ENCODE results near the gene ZSCAN10. TPM values are rescaled to one million over a fixed set of nuclear protein-coding genes. Genes with fewer than 3 reads are reported as not detected.
"Not testable (repeated sequence)": the region's sequence is repeated elsewhere in the genome, so short reads cannot be mapped to it uniquely, and the experiment has no call there.

The ZSCAN10 gene
- not detected for total RNA-seq
- long read RNA-seq, result 0 reads

DNA sequence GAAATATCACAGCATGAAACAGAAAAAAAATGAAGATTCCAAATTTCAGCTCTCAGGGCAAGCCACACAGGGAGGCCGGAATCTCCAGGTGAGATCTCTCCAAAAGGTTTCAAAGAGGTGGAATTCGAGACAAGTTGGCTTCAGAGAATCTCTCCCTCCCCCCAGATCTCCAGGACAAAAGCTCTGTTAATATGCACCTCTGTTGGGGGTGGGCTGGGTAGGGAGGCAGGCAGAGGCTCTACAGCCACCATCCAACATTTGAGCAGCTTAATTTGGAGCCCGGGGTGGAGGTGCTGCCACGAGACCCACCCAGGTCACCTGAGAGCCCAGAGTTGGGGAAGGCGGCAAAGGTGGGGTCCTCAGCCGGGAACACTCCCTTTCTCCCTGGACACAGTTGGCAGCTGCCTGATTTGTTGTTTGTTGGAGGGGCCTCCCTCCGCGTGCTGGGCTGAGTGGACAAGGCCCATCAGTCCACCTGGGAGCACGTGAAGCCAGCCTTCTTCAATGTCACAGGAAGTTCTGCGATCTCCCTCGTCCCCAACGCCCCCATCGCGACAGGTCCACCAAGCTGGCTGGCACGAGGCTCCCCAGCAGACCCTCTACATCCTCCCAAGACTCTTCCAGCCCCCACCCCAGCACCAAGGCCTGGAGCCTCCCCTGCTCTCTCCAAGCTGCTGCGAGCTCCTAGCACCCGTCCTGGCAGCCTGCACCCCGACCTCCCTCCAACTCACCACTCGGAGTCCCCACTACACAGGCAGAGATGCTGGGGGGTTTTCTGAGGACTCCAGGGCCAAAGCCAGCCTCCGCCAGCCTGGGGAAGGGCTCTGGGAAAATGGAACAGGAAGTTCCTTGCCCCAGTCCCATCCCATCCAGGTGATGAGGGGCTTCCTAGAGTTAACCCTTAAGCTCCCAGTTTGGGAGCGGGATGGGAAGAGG, at the start of gene ZSCAN10:
Gene ZSCAN10 (minus strand): TSS at position 836 of the 936 bp plus-strand sequence. CDS start 6,357 bp downstream, outside the sequence.
- intact Hi-C loops (cut with DNase I), result no loop called here
- no peak for DNase-seq
- ATAC-seq (ENCODE audit: poor library complexity), result no peak

DNA sequence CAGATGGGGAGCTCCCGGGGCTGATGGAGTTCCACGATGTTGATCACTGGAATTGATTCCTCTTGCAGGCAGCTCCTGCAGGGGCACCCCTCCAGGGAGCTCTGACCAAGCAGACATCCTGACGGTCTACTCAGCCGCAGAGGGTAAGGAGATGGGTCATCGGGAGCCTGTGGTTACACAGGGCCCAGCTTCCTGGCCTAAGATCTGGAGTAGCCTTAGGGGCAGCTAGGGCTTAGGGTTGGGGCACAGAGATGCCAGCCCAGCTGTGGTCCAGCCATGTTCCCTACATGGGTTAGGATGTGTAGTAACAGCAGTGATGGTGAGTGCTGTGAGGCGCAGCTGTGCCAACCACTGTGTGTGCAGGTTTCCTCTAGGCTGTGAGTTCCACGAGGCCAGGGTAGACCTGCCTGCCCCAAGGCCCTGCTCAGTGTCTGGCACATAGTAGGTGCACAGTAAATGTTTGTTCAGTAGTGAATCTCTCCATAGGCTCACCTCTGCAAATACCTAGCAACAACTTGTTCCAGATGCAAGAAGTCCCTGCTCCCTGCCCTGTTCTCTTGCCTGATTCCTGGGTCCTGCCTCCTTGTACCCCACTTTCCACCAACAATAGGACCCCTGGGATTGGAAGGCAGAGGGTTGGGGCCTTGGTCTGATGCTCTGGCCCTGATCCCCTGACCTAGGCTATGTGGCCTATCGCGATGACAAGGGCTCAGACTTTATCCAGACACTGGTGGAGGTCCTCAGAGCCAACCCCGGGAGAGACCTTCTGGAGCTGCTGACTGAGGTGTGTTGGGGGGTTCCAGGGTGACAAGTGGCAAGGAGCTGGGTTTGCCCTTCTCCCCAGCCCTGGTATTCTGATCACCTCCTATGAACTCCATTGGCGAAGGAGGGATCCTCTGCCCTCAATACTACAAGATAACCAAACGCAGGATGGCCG, 49.4 kb upstream of the ZSCAN10 start:
- intact Hi-C loops (cut with DNase I), result no loop called here
- ATAC-seq (ENCODE audit: poor library complexity) (no peak), DNase-seq (no peak)

DNA sequence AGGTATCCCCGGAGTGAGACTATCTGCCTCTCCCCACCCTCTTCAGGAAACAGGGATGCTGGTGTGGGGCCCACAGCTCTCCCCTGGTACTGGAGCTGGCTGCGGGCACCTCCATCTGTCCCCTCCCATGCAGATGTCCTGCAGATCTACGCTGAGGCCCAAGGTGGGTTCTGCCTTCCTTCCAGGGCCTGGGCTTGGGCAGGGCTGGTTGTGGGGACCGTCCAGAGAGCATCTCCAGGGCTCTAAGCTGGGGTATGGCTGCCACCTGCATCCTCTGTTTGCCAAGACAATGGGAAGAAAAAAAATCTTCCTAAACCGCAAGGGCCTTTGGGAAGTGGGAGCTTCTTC, 48.6 kb upstream of the ZSCAN10 start:
- DNase-seq (no peak), ATAC-seq (ENCODE audit: poor library complexity) (no peak)
- intact Hi-C loops (cut with DNase I), result no loop called here

- ATAC-seq (ENCODE audit: poor library complexity) (no peak), DNase-seq (no peak)
- intact Hi-C loops (cut with DNase I), result no loop called here
Observed at GRCh38 chr16:3147046-3147756, 48.1 kb upstream of the ZSCAN10 start.

DNA sequence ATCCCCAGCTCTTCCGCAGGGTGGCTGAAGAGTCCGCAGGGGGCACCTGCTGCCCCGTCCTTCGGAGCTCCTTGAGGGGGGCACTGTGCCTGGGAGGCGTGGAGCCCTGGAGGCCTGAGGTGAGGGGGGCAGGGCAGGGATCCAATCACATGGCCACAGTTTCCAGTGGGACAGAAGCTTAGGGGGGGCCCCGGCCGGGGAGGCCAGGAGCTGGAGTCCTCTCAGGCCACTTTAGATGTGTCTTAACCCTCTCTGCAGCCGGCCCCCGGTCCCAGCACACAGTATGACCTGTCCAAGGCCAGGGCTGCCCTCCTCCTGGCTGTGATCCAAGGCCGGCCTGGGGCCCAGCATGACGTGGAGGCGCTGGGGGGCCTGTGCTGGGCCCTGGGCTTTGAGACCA, 46.6 kb upstream of the ZSCAN10 start:
- intact Hi-C loops (cut with DNase I), result no loop called here
- ATAC-seq (ENCODE audit: poor library complexity), result no peak
- no peak for DNase-seq

DNA sequence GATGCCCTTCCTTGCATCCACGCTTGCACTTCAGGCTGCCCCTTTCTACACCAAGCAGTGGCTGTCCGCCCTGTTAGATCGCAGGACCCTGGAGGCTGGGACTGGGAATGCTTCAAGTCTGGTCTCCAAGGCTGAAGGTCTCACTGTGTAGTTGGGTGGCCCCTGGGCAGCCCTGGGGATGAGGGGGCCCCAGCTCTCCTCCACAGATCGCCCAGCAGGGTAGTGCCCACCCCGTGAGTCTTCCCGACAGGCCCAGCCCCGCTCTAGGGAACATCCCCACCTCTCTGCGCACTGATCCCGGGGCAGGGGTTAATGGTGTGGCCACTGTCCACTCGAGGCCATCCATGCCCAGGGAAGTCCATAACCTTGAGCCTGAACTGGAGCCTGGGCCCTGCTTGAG, 46.1 kb upstream of the ZSCAN10 start:
- intact Hi-C loops (cut with DNase I), result no loop called here
- no peak for ATAC-seq (ENCODE audit: poor library complexity)
- no peak for DNase-seq

- peak; percentile 25 for ATAC-seq (ENCODE audit: poor library complexity)
- DNase-seq, result no peak
- intact Hi-C loops (cut with DNase I), result no loop called here
Observed at GRCh38 chr16:3144321-3144983, 45.4 kb upstream of the ZSCAN10 start.

DNA sequence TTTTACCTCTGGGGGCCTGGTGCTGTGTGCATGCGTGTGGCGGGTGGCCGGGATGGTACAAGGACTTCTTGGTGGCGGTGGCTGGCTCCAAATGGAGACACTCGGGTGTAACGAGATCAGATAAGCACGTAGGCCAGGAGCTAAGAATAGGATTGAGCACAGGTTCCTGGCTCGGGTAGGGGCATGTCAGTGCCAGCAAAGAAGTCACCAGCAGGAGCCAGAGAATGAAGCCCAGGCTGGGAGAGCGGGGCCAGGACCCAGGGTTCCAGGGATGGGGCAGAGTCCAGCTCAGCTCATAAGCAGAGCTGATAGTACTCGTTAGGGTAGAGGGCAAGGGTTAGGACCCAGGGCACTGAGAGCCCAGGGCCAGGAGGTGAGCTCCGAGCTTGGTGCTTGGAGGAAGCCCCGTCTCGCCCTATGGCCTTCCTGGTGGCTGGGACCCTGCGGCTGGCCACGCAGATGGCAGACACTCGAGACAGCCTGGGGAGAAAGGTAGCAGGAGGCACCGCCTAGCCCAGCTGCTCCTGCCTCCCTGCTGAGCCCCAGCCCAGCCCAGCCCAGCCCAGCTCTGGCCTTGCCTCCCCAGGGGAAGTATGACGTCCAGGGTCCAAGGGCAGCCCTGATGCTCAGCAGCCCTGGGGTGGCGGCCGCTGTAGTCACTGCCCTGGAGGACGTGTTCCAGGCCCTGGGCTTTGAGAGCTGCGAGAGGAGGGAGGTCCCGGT, 44.7 kb upstream of the ZSCAN10 start:
- ATAC-seq (ENCODE audit: poor library complexity) (peak; percentile 87), DNase-seq (peak; percentile 74)
- intact Hi-C loops (cut with DNase I), result no loop called here

GRCh38 chr16:3143189-3143588, 44.1 kb upstream of the ZSCAN10 start:
- DNase-seq (no peak), ATAC-seq (ENCODE audit: poor library complexity) (peak; percentile 1)
- intact Hi-C loops (cut with DNase I), result no loop called here

DNA sequence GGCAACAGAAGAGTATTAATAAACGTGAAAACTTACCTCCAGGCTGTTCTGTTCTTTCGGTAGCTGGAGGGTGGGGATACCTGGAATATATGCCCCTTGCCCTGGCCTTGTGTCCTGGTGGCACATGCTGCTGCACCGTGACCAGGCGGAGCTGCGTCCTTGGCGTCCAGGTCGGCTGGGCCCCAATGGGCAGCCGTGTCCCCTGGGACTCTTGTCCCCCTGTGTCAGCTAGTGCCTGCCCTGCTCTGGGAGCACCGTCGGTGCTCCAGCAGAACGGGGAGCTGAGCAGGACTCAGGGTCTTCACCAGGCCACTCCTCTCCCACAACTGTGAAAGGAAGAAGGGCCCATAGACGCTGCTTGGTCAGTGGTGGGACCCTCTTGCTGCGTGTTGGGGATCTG, 43.7 kb upstream of the ZSCAN10 start:
- DNase-seq (no peak), ATAC-seq (ENCODE audit: poor library complexity) (no peak)
- intact Hi-C loops (cut with DNase I), result no loop called here

DNA sequence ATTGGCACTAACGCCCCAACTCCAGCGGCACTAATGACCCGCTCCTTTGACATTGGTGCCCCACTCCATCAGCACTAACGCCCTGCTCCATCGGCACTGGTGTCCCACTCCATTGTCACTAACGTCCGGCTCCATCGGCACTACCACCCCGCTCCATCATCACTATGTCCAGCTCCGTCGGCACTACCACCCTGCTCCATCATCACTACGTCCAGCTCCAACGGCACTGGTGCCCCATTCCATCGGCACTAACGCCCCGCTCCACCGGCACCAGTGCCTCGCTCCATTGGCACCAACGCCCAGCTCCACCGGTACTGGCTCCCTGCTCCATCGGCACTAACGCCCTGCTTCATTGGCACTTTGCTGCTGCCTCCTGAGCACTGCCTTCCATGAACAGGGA, 43.2 kb upstream of the ZSCAN10 start:
- ATAC-seq (ENCODE audit: poor library complexity) (no peak), DNase-seq (no peak)
- intact Hi-C loops (cut with DNase I), result no loop called here

GRCh38 chr16:3141781-3142311, 42.8 kb upstream of the ZSCAN10 start:
- ATAC-seq (ENCODE audit: poor library complexity), result no peak
- no peak for DNase-seq
- intact Hi-C loops (cut with DNase I), result no loop called here

DNA sequence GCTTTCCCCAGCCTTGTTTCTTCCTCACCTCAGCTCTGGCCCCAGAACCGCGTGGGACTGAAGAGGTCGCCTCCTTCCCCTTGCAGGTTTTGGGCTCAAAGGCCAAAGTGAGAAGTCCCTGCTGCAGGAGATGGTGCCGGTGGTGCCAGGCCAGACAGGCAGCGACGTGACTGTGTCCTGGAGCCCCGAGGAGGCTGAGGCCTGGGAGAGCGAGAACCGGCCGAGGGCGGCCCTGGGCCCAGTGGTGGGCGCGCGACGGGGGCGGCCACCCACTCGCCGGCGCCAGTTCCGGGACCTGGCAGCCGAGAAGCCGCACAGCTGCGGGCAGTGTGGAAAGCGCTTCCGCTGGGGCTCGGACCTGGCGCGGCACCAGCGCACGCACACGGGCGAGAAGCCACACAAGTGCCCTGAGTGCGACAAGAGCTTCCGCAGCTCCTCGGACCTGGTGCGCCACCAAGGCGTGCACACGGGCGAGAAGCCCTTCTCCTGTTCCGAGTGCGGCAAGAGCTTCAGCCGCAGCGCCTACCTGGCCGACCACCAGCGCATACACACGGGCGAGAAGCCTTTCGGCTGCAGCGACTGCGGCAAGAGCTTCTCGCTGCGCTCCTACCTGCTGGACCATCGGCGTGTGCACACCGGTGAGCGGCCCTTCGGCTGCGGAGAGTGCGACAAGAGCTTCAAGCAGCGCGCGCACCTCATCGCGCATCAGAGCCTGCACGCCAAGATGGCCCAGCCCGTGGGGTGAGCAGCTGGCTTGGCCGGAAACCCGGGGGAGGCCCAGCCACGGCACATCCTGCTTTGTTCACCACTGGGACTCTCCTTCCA, 41.7 kb upstream of the ZSCAN10 start:
- intact Hi-C loops (cut with DNase I), result no loop called here
- no peak for ATAC-seq (ENCODE audit: poor library complexity)

DNA sequence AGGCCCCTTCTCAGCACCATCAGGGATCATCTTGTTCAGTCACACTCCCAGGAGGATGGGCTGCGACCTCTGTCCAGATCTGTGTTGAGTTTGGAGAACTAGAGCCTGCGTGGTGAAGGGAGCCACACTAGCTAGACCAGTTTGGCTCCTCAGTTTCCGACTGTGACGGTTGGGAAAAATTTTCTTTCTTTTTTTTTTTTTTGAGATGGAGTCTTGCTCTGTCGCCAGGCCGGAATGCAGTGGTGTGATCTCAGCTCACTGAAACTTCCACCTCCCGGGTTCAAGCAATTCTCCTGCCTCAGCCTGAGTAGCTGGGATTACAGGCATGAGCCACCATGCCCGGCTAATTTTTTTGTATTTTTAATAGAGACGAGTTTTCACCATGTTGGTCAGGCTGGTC, 40.5 kb upstream of the ZSCAN10 start:
- ATAC-seq (ENCODE audit: poor library complexity); intact Hi-C loops (cut with DNase I); DNase-seq: not testable (repeated sequence)

More for the DNA sequence above, 41.7 kb upstream of the ZSCAN10 start:
- no peak for DNase-seq

GRCh38 chr16:3138823-3139426, 39.8 kb upstream of the ZSCAN10 start:
- ATAC-seq (ENCODE audit: poor library complexity) (no peak), DNase-seq (no peak)
- intact Hi-C loops (cut with DNase I), result no loop called here

DNA sequence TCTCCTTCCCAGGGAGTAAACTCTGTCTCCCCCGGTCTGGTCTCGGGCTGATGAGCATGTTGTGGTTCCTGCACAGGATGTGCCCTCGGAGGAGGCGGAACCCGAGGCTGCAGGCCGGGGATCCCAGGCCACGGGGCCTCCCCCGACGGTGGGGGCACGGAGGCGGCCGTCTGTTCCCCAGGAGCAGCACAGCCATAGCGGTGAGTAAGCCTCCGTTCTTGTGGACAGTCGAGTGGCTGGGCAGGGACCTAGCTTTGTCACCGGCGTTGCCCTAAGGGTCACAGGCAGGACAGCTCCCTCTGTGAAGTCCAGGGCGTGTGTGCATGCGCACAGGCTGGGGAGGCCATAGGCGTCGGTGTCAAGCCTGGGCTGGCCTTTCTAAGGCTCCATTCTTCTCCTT, 39.2 kb upstream of the ZSCAN10 start:
- intact Hi-C loops (cut with DNase I), result no loop called here
- DNase-seq, result no peak
- ATAC-seq (ENCODE audit: poor library complexity), result no peak

Data from Right ventricle myocardium superior (tissue), 1 donor.